Panc1 (cell line): Measurements from ENCODE around the gene CHSY3. TPM values are rescaled to one million over a fixed set of nuclear protein-coding genes. Genes with fewer than 3 reads are reported as not detected.

Source experiments
- ATAC-seq: fragments of 200-7000 bp; cut with Tn5 transposase; 2 replicates; pipeline ENCODE4 v1.9.1; 2020; ENCODE audit warnings: mild to moderate bottlenecking, moderate library complexity
- BruUV-seq: library from RNA; stranded (reverse); fragments of 400-500 nt; replicated peaks from 2 replicates; lab custom pipeline; 2021; lab: Mats Ljungman, UMichigan
- CTCF ChIA-PET: fragments of 300-600 bp; sonication (Branson Sonifier 250); formaldehyde crosslinking; loops from one replicate; lab custom pipeline; 2022; ENCODE audit warnings: antibody characterized with exemption; lab: Charles Lee
- POLR2A ChIA-PET: fragments of 300-600 bp; sonication (Branson Sonifier 250); formaldehyde crosslinking; loops from one replicate; lab custom pipeline; 2022; ENCODE audit warnings: antibody characterized with exemption; lab: Charles Lee
- DNase-seq: peaks from one replicate; pipeline ENCODE4 v3.0.0-alpha.2; 2010; ENCODE audit warnings: low read depth, low spot score
- H3K27ac ChIP-seq: 2 replicates; pipeline ENCODE4 v1.5.1; 2011; ENCODE audit warnings: mild to moderate bottlenecking, low read length, inconsistent platforms
- H3K27me3 ChIP-seq: fragments of 200-500 bp; sonication (Bioruptor generic); 2 replicates; pipeline ENCODE4 v1.6.0; 2014; ENCODE audit warnings: low read length, inconsistent platforms; ENCODE audit not compliant: control insufficient read depth, insufficient read depth
- H3K36me3 ChIP-seq: fragments of 200-500 bp; sonication (Bioruptor generic); 2 replicates; pipeline ENCODE4 v1.5.1; 2014; ENCODE audit warnings: inconsistent platforms, mild to moderate bottlenecking, low read length, moderate library complexity; ENCODE audit not compliant: control insufficient read depth, insufficient read depth
- H3K4me1 ChIP-seq: 2 replicates; pipeline ENCODE4 v1.5.1; 2011; ENCODE audit warnings: inconsistent platforms, mild to moderate bottlenecking, low read length, moderate library complexity; ENCODE audit not compliant: control insufficient read depth, insufficient read depth
- H3K4me3 ChIP-seq, 2 experiments: 2 replicates each; pipeline ENCODE4 v1.5.1; 2011 to 2012; ENCODE audit warnings: low read depth in 2 of 2, low read length in 2 of 2, mild to moderate bottlenecking in 2 of 2, inconsistent platforms in 1 of 2, moderate library complexity in 1 of 2
- H3K9me3 ChIP-seq: fragments of 200-500 bp; sonication (Bioruptor generic); 2 replicates; pipeline ENCODE4 v1.5.1; 2014; ENCODE audit warnings: low read depth, mild to moderate bottlenecking, inconsistent platforms, low read length, moderate library complexity; ENCODE audit not compliant: control insufficient read depth, insufficient read depth
- CTCF ChIP-seq: fragments of 450-650 bp; IDR thresholded peaks from 2 replicates; pipeline ENCODE4 v1.5.1; 2017; ENCODE audit warnings: mild to moderate bottlenecking
- POLR2AphosphoS5 ChIP-seq: IDR thresholded peaks from 2 replicates; pipeline ENCODE4 v1.6.1; 2012; ENCODE audit warnings: mild to moderate bottlenecking, low read depth, low read length, moderate library complexity
- REST ChIP-seq, 2 experiments: IDR thresholded peaks; 2 replicates each; pipeline ENCODE4 v1.6.1; 2011 to 2012; ENCODE audit warnings: low read depth in 2 of 2, control low read depth in 1 of 2, low read length in 1 of 2, mild to moderate bottlenecking in 1 of 2, moderate library complexity in 1 of 2; ENCODE audit not compliant: insufficient read depth in 1 of 2
- SIN3A ChIP-seq: IDR thresholded peaks from 2 replicates; pipeline ENCODE4 v1.6.1; 2012; ENCODE audit warnings: low read depth, mild to moderate bottlenecking, low read length, moderate library complexity, borderline replicate concordance; ENCODE audit not compliant: insufficient read depth
- TCF7L2 ChIP-seq: IDR thresholded peaks from 2 replicates; pipeline ENCODE4 v1.6.1; 2011; ENCODE audit warnings: mild to moderate bottlenecking, low read depth, low read length, inconsistent platforms
- in situ Hi-C: cut with HindIII; loops from 2 replicates; pipeline ENCODE4 v1.10.0; 2016; ENCODE audit warnings: low sequenced_read_pairs, low pct_unique_long_range_greater_than_20kb
- intact Hi-C: fragments of 100-400 bp; cut with micrococcal nuclease; formaldehyde crosslinking; loops from one replicate; pipeline ENCODE4 v1.10.0; 2022; ENCODE audit not compliant: unreplicated experiment
- total RNA-seq: library from RNA; stranded (reverse); gene quantifications from one replicate; pipeline ENCODE4 v1.2.1, GENCODE V29; 2021; ENCODE audit not compliant: unreplicated experiment

The CHSY3 gene
- total RNA-seq, 1 experiment from 2014 or later, result not detected

GRCh38 chr5:130043834-130044233 is 139.6 kb downstream of the CHSY3 start:
- no TSS peak for BruUV-seq
- in situ Hi-C loops, result no loop called here
- CTCF ChIA-PET, result no interaction called here
- no peak for TF ChIP-seq REST (IDR thresholded peaks at IDR 0.05; ENCODE audit: insufficient read depth in 1 of 2, low read depth in 2 of 2, low read length in 1 of 2)
- no peak for TF ChIP-seq POLR2AphosphoS5
- TF ChIP-seq TCF7L2, result no peak
- no peak for TF ChIP-seq SIN3A
- no peak for TF ChIP-seq CTCF
- DNase-seq (no peak), ATAC-seq (no peak)
- no peak overlapping the region for H3K4me3 ChIP-seq
- H3K27ac ChIP-seq, result no peak overlapping the region
- POLR2A ChIA-PET, result no interaction called here
- H3K9me3 ChIP-seq, result no peaks in the 10 kb centered on the region
- no peaks in the 10 kb centered on the region for H3K4me1 ChIP-seq
- H3K36me3 ChIP-seq, result no peaks in the 10 kb centered on the region
- no peaks in the 10 kb centered on the region for H3K27me3 ChIP-seq
- intact Hi-C loops, result no loop called here

- Histone ChIP-seq H3K27ac (no peak overlapping the region), H3K4me3 (no peak overlapping the region), H3K9me3 (no peaks in the 10 kb centered on the region), H3K4me1 (no peaks in the 10 kb centered on the region), H3K27me3 (no peaks in the 10 kb centered on the region), H3K36me3 (no peaks in the 10 kb centered on the region)
- intact Hi-C loops, result no loop called here
- DNase-seq (no peak), ATAC-seq (no peak)
- TF ChIP-seq SIN3A, result no peak
- no peak for TF ChIP-seq CTCF
- BruUV-seq, result no TSS peak
- in situ Hi-C loops, result no loop called here
- ChIA-PET CTCF (no interaction called here), POLR2A (interaction anchor here (0.6 kb wide), 1 partner anchor 11 kb away, joined by 13 read pairs; no protein-coding TSS in a partner anchor)
Measured at GRCh38 chr5:130045334-130045733, 141.1 kb downstream of the CHSY3 start.
